H1 (cell line): ENCODE results near the gene SLC6A19. TPM values are rescaled to one million over a fixed set of nuclear protein-coding genes. Genes with fewer than 3 reads are reported as not detected.

ENCODE experiments used
- CTCF ChIA-PET: fragments of 300-600 bp; sonication (Branson Sonifier 250); formaldehyde crosslinking; loops from one replicate; lab custom pipeline; 2021; ENCODE audit not compliant: partially characterized antibody; lab: Charles Lee
- POLR2A ChIA-PET: fragments of 300-600 bp; sonication (Branson Sonifier 250); formaldehyde crosslinking; loops from one replicate; lab custom pipeline; 2021; ENCODE audit warnings: inconsistent platforms; ENCODE audit not compliant: partially characterized antibody; lab: Charles Lee
- DNase-seq, 2 experiments: peaks; one replicate each; pipeline versions ENCODE4 v3.0.0 to v3.0.0-alpha.2; 2010 to 2022; ENCODE audit warnings: low spot score in 2 of 2, low read depth in 1 of 2, mixed read lengths in 1 of 2
- FAIRE-seq: peaks from 2 replicates; lab custom pipeline; 2011; peaks lifted over from hg19 to GRCh38; lab: Jason Lieb, UNC
- H2AFZ ChIP-seq: 2 replicates; pipeline ENCODE4 v1.8.1; 2012; ENCODE audit warnings: low read length, inconsistent platforms
- H2AK5ac ChIP-seq: 2 replicates; pipeline ENCODE4 v1.6.1; 2013; ENCODE audit warnings: low read depth, low read length
- H2BK120ac ChIP-seq: replicated peaks from 2 replicates; pipeline ENCODE3; 2013; ENCODE audit warnings: low read depth, low read length, inconsistent platforms
- H2BK12ac ChIP-seq: 2 replicates; pipeline ENCODE4 v1.6.1; 2013; ENCODE audit warnings: low read depth, low read length
- H2BK15ac ChIP-seq: 2 replicates; pipeline ENCODE4 v1.6.1; 2013; ENCODE audit warnings: low read length
- H2BK20ac ChIP-seq: 2 replicates; pipeline ENCODE4 v1.6.1; 2013; ENCODE audit warnings: low read length
- H2BK5ac ChIP-seq: 2 replicates; pipeline ENCODE4 v1.6.1; 2013; ENCODE audit warnings: low read depth, low read length
- H3K14ac ChIP-seq: 2 replicates; pipeline ENCODE4 v1.6.1; 2013; ENCODE audit warnings: inconsistent platforms; ENCODE audit not compliant: insufficient read length
- H3K18ac ChIP-seq: 2 replicates; pipeline ENCODE4 v1.6.1; 2013; ENCODE audit warnings: low read length; ENCODE audit errors: extremely low read depth
- H3K23ac ChIP-seq: 2 replicates; pipeline ENCODE4 v1.6.1; 2013; ENCODE audit warnings: inconsistent platforms; ENCODE audit not compliant: insufficient read length
- H3K23me2 ChIP-seq: 2 replicates; pipeline ENCODE4 v1.6.1; 2013; ENCODE audit warnings: low read depth, low read length
- H3K27ac ChIP-seq: 2 replicates; pipeline ENCODE4 v1.6.1; 2011; ENCODE audit warnings: low read depth, low read length, inconsistent platforms
- H3K27me3 ChIP-seq, 4 experiments: replicated peaks in 1 of 4; 1 replicate in 1 of 4; 2 replicates in 3 of 4; pipeline versions ENCODE4 v1.6.1 to v1.8.1; 2011 to 2013; ENCODE audit warnings: low read length in 3 of 4, mild to moderate bottlenecking in 3 of 4, inconsistent platforms in 2 of 4, mixed read lengths in 2 of 4, moderate library complexity in 1 of 4; ENCODE audit not compliant: control insufficient read depth in 3 of 4, insufficient read depth in 3 of 4; ENCODE audit errors: extremely low read depth in 1 of 4
- H3K36me3 ChIP-seq, 4 experiments: 2 replicates each; pipeline versions ENCODE4 v1.6.1 to v1.8.1; 2011 to 2013; ENCODE audit warnings: mild to moderate bottlenecking in 4 of 4, low read length in 3 of 4, moderate library complexity in 2 of 4, control low read depth in 1 of 4, inconsistent platforms in 1 of 4; ENCODE audit not compliant: insufficient read depth in 4 of 4, control insufficient read depth in 2 of 4
- H3K4ac ChIP-seq: replicated peaks from 2 replicates; pipeline ENCODE3; 2013; ENCODE audit warnings: low read length, low read depth, mixed read lengths, inconsistent platforms; ENCODE audit not compliant: insufficient read length
- H3K4me1 ChIP-seq, 4 experiments: replicated peaks in 1 of 4; 1 replicate in 1 of 4; 2 replicates in 3 of 4; pipeline versions ENCODE4 v1.6.1 to v1.8.1; 2011 to 2013; ENCODE audit warnings: low read length in 3 of 4, inconsistent platforms in 2 of 4, mixed read lengths in 1 of 4; ENCODE audit not compliant: insufficient read depth in 4 of 4, control insufficient read depth in 3 of 4
- H3K4me2 ChIP-seq, 2 experiments: 2 replicates each; pipeline versions ENCODE4 v1.6.1 to v1.8.1; 2011 to 2013; ENCODE audit warnings: low read depth in 2 of 2, low read length in 2 of 2, control low read depth in 1 of 2, inconsistent platforms in 1 of 2, mild to moderate bottlenecking in 1 of 2; ENCODE audit not compliant: insufficient read depth in 1 of 2
- H3K4me3 ChIP-seq, 4 experiments: fragments of 200-600, 300-600 bp in 1 of 4; sonication (generic), shearing (Covaris generic), sonication (Bioruptor Twin) in 1 of 4; 2 replicates each; pipeline versions ENCODE4 v1.5.1 to v1.8.1; 2011 to 2016; ENCODE audit warnings: low read length in 4 of 4, low read depth in 3 of 4, control low read depth in 2 of 4, inconsistent platforms in 2 of 4, mild to moderate bottlenecking in 2 of 4, mixed read lengths in 1 of 4, moderate library complexity in 1 of 4; ENCODE audit not compliant: insufficient read depth in 2 of 4; ENCODE audit errors: extremely low read depth in 1 of 4
- H3K56ac ChIP-seq: replicated peaks from 2 replicates; pipeline ENCODE3; 2013; ENCODE audit warnings: low read depth, mild to moderate bottlenecking, mixed read lengths, low read length, inconsistent platforms; ENCODE audit not compliant: insufficient read length
- H3K79me1 ChIP-seq: 2 replicates; pipeline ENCODE4 v1.6.1; 2013; ENCODE audit warnings: low read depth, low read length, control low read depth
- H3K79me2 ChIP-seq, 2 experiments: 2 replicates each; pipeline versions ENCODE4 v1.6.1 to v1.8.1; 2012 to 2013; ENCODE audit warnings: low read length in 2 of 2, mild to moderate bottlenecking in 2 of 2, inconsistent platforms in 1 of 2; ENCODE audit not compliant: insufficient read depth in 2 of 2, control insufficient read depth in 1 of 2
- H3K9ac ChIP-seq, 4 experiments: replicated peaks in 1 of 4; 1 replicate in 1 of 4; 2 replicates in 3 of 4; pipeline versions ENCODE4 v1.6.1 to v1.8.1; 2011 to 2013; ENCODE audit warnings: low read depth in 3 of 4, low read length in 3 of 4, control low read depth in 2 of 4, mild to moderate bottlenecking in 2 of 4, moderate library complexity in 2 of 4, inconsistent platforms in 1 of 4; ENCODE audit errors: extremely low read depth in 1 of 4
- H3K9me3 ChIP-seq, 2 experiments: 2 replicates each; pipeline versions ENCODE4 v1.6.1 to v1.8.1; 2012 to 2013; ENCODE audit warnings: mild to moderate bottlenecking in 2 of 2, moderate library complexity in 2 of 2, control low read depth in 1 of 2, inconsistent platforms in 1 of 2, low read depth in 1 of 2, low read length in 1 of 2, mixed read lengths in 1 of 2; ENCODE audit not compliant: insufficient read depth in 2 of 2
- H4K20me1 ChIP-seq, 2 experiments: replicated peaks in 1 of 2; 2 replicates each; pipeline versions ENCODE3 to v1.8.1; 2011 to 2013; ENCODE audit warnings: inconsistent platforms in 2 of 2, low read length in 2 of 2, mild to moderate bottlenecking in 1 of 2; ENCODE audit not compliant: insufficient read depth in 2 of 2, control insufficient read depth in 1 of 2
- H4K5ac ChIP-seq: 2 replicates; pipeline ENCODE4 v1.6.1; 2013; ENCODE audit warnings: low read length, low read depth, mixed read lengths, inconsistent platforms; ENCODE audit not compliant: insufficient read length
- H4K8ac ChIP-seq: 2 replicates; pipeline ENCODE4 v1.8.0; 2013; ENCODE audit warnings: mild to moderate bottlenecking, moderate library complexity, low read length, inconsistent platforms; ENCODE audit not compliant: insufficient read depth; ENCODE audit errors: extremely low read depth
- H4K91ac ChIP-seq: replicated peaks from 2 replicates; pipeline ENCODE3; 2013; ENCODE audit warnings: low read length, mixed read lengths, inconsistent platforms; ENCODE audit not compliant: insufficient read length
- CEBPB ChIP-seq: IDR thresholded peaks from 2 replicates; pipeline ENCODE4 v1.6.1; 2012; ENCODE audit warnings: low read depth, low read length
- CHD1 ChIP-seq: IDR thresholded peaks from 2 replicates; pipeline ENCODE4 v1.6.1; 2012; ENCODE audit warnings: low read depth, low read length, improper control_type of control experiment
- CREB1 ChIP-seq: IDR thresholded peaks from 2 replicates; pipeline ENCODE4 v1.6.1; 2012; ENCODE audit warnings: inconsistent platforms
- E2F6 ChIP-seq: IDR thresholded peaks from 2 replicates; pipeline ENCODE4 v1.6.1; 2012; ENCODE audit warnings: inconsistent platforms
- EZH2 ChIP-seq: fragments of 200-600 bp; sonication (generic); IDR thresholded peaks from 2 replicates; pipeline ENCODE4 v1.7.1; 2012; ENCODE audit warnings: low read depth, mild to moderate bottlenecking, moderate library complexity, low read length, inconsistent platforms; ENCODE audit not compliant: severe bottlenecking
- HDAC2 ChIP-seq, 2 experiments: fragments of 300-600 bp in 1 of 2; sonication (generic) in 1 of 2; IDR thresholded peaks; 2 replicates each; pipeline ENCODE4 v1.6.1; 2011 to 2012; ENCODE audit warnings: low read depth in 2 of 2, low read length in 2 of 2, mild to moderate bottlenecking in 2 of 2, moderate library complexity in 2 of 2, borderline replicate concordance in 1 of 2, inconsistent platforms in 1 of 2
- NRF1 ChIP-seq: IDR thresholded peaks from 2 replicates; pipeline ENCODE4 v1.6.1; 2011; ENCODE audit warnings: mild to moderate bottlenecking, low read depth, low read length, improper control_type of control experiment
- PHF8 ChIP-seq: fragments of 200-600 bp; sonication (generic); conservative IDR thresholded peaks from 2 replicates; pipeline ENCODE4 v1.7.1; 2012; ENCODE audit warnings: low read depth, mild to moderate bottlenecking, inconsistent platforms, low read length, moderate library complexity
- WGBS, 2 experiments: shearing (Covaris generic) in 1 of 2; methylation state at CpG; one replicate each; pipeline versions ENCODE4 v1.1.6 to v1.1.7; 2013 to 2015; ENCODE audit warnings: low lambda C conversion rate in 2 of 2, mixed read lengths in 2 of 2, inconsistent platforms in 1 of 2, low coverage in 1 of 2, missing lambda C conversion rate in 1 of 2; ENCODE audit not compliant: insufficient replicate concordance in 2 of 2, insufficient coverage in 1 of 2, insufficient read length in 1 of 2; ENCODE audit errors: extremely low coverage in 1 of 2, missing lambda C conversion rate in 1 of 2; 5-methylcytosine and 5-hydroxymethylcytosine counted together
- polyA plus RNA-seq, 7 experiments: library from polyadenylated mRNA; depleted of rRNA in 3 of 7; stranded (reverse) in 5 of 7; unstranded in 2 of 7; fragments of >200 nt in 5 of 7; fragments of 200-250 nt in 2 of 7; gene quantifications; 1 replicate in 5 of 7; 2 replicates in 1 of 7; 4 replicates in 1 of 7; pipeline versions ENCODE4 v1.2.1 to v1.2.3, GENCODE V29; 2011 to 2013; ENCODE audit warnings: missing spikeins in 2 of 7, mixed read lengths in 2 of 7
- total RNA-seq: library from RNA; stranded (reverse); fragmentation: NEBNext Ultra II Directional; extraction: Animal tissue kit (Norgen Biotek cat#: 25700); gene quantifications from 2 replicates; pipeline ENCODE4 v1.2.1, GENCODE V29; 2021
- TF ChIP-seq, protein P1 (sequence below), 3 experiments: IDR thresholded peaks; 1 replicate in 2 of 3; 2 replicates in 1 of 3; pipeline versions ENCODE4 v1.5.1 to v1.6.1; 2011; ENCODE audit warnings: low read length in 3 of 3, mild to moderate bottlenecking in 3 of 3, inconsistent platforms in 2 of 3, low read depth in 1 of 3, moderate library complexity in 1 of 3; ENCODE audit not compliant: insufficient read depth in 1 of 3; ENCODE audit errors: control extremely low read depth in 1 of 3
- TF ChIP-seq, protein P2 (sequence below): IDR thresholded peaks from 2 replicates; pipeline ENCODE4 v1.6.1; 2012; ENCODE audit warnings: inconsistent platforms

Gene SLC6A19
- total and polyA plus RNA-seq, 2 of the 8 experiments (the other 6 are each of a cell fraction or from before 2014, with no cell fraction given) = 0.02 TPM; not detected in 1

DNA sequence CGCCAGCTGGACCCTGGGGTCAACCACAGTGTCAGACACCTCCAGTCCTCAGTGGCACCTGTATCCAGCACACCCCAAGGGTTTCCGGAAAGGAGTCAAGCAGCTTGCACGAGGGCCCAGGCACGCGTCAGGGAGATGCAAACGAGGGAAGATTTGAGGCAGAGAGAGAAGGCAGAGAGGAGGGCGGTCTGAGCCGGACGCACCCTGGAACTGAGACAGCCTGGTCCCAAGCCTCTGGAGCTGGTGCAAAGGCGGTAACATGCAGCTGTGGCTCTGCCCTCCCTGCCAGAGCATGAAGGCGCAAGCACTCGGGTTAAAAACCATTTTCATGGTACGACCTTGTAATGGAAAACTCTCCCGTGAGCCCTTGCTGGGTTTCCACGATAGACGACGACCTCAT, 56.0 kb downstream of the SLC6A19 start:
- H3K4ac ChIP-seq = no peak overlapping the region
- TF ChIP-seq CHD1 (no peak), HDAC2 (IDR thresholded peaks at IDR 0.05; ENCODE audit: borderline replicate concordance in 1 of 2, low read depth in 2 of 2, low read length in 2 of 2) (no peak), PHF8 (no peak), E2F6 (no peak), CEBPB (no peak), CREB1 (no peak), EZH2 (no peak), NRF1 (no peak)
- TF ChIP-seq, protein P1, sequence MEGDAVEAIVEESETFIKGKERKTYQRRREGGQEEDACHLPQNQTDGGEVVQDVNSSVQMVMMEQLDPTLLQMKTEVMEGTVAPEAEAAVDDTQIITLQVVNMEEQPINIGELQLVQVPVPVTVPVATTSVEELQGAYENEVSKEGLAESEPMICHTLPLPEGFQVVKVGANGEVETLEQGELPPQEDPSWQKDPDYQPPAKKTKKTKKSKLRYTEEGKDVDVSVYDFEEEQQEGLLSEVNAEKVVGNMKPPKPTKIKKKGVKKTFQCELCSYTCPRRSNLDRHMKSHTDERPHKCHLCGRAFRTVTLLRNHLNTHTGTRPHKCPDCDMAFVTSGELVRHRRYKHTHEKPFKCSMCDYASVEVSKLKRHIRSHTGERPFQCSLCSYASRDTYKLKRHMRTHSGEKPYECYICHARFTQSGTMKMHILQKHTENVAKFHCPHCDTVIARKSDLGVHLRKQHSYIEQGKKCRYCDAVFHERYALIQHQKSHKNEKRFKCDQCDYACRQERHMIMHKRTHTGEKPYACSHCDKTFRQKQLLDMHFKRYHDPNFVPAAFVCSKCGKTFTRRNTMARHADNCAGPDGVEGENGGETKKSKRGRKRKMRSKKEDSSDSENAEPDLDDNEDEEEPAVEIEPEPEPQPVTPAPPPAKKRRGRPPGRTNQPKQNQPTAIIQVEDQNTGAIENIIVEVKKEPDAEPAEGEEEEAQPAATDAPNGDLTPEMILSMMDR (IDR thresholded peaks at IDR 0.05; ENCODE audit: control extremely low read depth in 1 of 3, insufficient read depth in 1 of 3, low read depth in 1 of 3, low read length in 3 of 3) = no peak
- TF ChIP-seq, protein P2, sequence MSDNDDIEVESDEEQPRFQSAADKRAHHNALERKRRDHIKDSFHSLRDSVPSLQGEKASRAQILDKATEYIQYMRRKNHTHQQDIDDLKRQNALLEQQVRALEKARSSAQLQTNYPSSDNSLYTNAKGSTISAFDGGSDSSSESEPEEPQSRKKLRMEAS = no peak

More for the DNA sequence above, 56.0 kb downstream of the SLC6A19 start:
- no peak overlapping the region for H3K4me3 ChIP-seq
- H2AK5ac ChIP-seq = no peak overlapping the region
- H3K4me2 ChIP-seq = no peak overlapping the region
- no peak overlapping the region for H2BK20ac ChIP-seq
- no peak overlapping the region for H2AFZ ChIP-seq
- H3K9me3 ChIP-seq = peaks cover 14 to 22% of the 10 kb centered on the region in 2 experiments
- no peaks in the 10 kb centered on the region; a peak in 1 of 7 replicates for H3K4me1 ChIP-seq
- H4K20me1 ChIP-seq = peaks cover 0 to 11% of the 10 kb centered on the region in 2 experiments
- peaks cover 0 to 16% (median 4%) of the 10 kb centered on the region in 4 experiments; a peak in 6 of 8 replicates for H3K36me3 ChIP-seq
- H4K5ac ChIP-seq = no peak overlapping the region
- H3K27me3 ChIP-seq = no peaks in the 10 kb centered on the region
- no peak overlapping the region for H2BK5ac ChIP-seq
- no peaks in the 10 kb centered on the region for H3K23me2 ChIP-seq
- no peak overlapping the region for H2BK120ac ChIP-seq
- no peak overlapping the region for H4K8ac ChIP-seq
- no peak overlapping the region for H3K18ac ChIP-seq
- no peaks in the 10 kb centered on the region for H3K79me2 ChIP-seq
- H3K79me1 ChIP-seq = no peaks in the 10 kb centered on the region
- H3K23ac ChIP-seq = no peak overlapping the region
- H4K91ac ChIP-seq = no peak overlapping the region
- no peak overlapping the region for H2BK12ac ChIP-seq
- H2BK15ac ChIP-seq = no peak overlapping the region
- 97% methylated on average over 17 of the region's 17 CpGs; no CpG with 5 or more reads in 1 of the 2 experiments for WGBS, 2 experiments
- no peak overlapping the region for H3K56ac ChIP-seq
- no peak overlapping the region for H3K27ac ChIP-seq
- no peak overlapping the region for H3K9ac ChIP-seq
- no peak overlapping the region for H3K14ac ChIP-seq
- DNase-seq (no peak), FAIRE-seq (no peak)
- ChIA-PET POLR2A (no interaction called here), CTCF (interaction anchor here (0.7 to 1.2 kb wide), 3 partner anchors 26 to 151 kb away, joined by 3 to 4 read pairs (median 3); no protein-coding TSS in a partner anchor)
